Measurements from ENCODE around the gene EXOC1.

- TF ChIP-seq CTCF (IDR thresholded peaks at IDR 0.05 in 4 of 5, conservative IDR thresholded peaks at IDR 0.05 in 1 of 5) (no peak), POLR2A (IDR thresholded peaks at IDR 0.05) (no peak)
These were observed 4.1 kb downstream of the EXOC1 start for GRCh38 chr4:55857586-55857985.
